GM06990 (cell line): Measurements from ENCODE around the gene TM4SF20.

Experiments used
- DNase-seq: peaks from one replicate; pipeline ENCODE4 v3.0.0-alpha.2; 2011; ENCODE audit not compliant: insufficient read length; ENCODE audit errors: extremely low read depth
- H3K27me3 ChIP-seq: replicated peaks from 2 replicates; pipeline ENCODE4 v1.6.0; 2011; ENCODE audit warnings: low read length; ENCODE audit not compliant: control insufficient read depth, insufficient read depth
- H3K36me3 ChIP-seq: 2 replicates; pipeline ENCODE4 v1.5.1; 2011; ENCODE audit warnings: low read length; ENCODE audit not compliant: control insufficient read depth, insufficient read depth
- H3K4me3 ChIP-seq: replicated peaks from 2 replicates; pipeline ENCODE4 v1.5.1; 2011; ENCODE audit warnings: low read depth, mild to moderate bottlenecking, control low read depth, low read length
- CTCF ChIP-seq: IDR thresholded peaks from 2 replicates; pipeline ENCODE4 v1.5.1; 2011; ENCODE audit warnings: low read length, control low read depth, mild to moderate bottlenecking, inconsistent platforms; ENCODE audit not compliant: insufficient read depth, poor library complexity, severe bottlenecking

TM4SF20 gene

GRCh38 chr2:227379095-227379494, at the start of gene TM4SF20:
Gene TM4SF20, minus strand, starts transcription at chr2:227379306. Its CDS starts 38 bp downstream, at chr2:227379268.
- Histone ChIP-seq H3K4me3 (no peak within 1 kb of the TSS), H3K36me3 (no peaks in the 10 kb centered on the region), H3K27me3 (no peaks in the 10 kb centered on the region)
- no peak for TF ChIP-seq CTCF
- no peak for DNase-seq

GRCh38 chr2:227428731-227429285, 49.7 kb upstream of the TM4SF20 start:
- TF ChIP-seq CTCF = no peak
- no peak for DNase-seq
- no peaks in the 10 kb centered on the region for H3K36me3 ChIP-seq
- no peak overlapping the region for H3K4me3 ChIP-seq
- no peaks in the 10 kb centered on the region for H3K27me3 ChIP-seq

- Histone ChIP-seq H3K4me3 (no peak overlapping the region), H3K27me3 (no peaks in the 10 kb centered on the region), H3K36me3 (no peaks in the 10 kb centered on the region)
- no peak for TF ChIP-seq CTCF
- no peak for DNase-seq
Measured at GRCh38 chr2:227423656-227424499, 44.8 kb upstream of the TM4SF20 start.

- no peak overlapping the region for H3K4me3 ChIP-seq
- DNase-seq = no peak
- no peaks in the 10 kb centered on the region for H3K36me3 ChIP-seq
- no peaks in the 10 kb centered on the region for H3K27me3 ChIP-seq
- TF ChIP-seq CTCF = no peak
Measured at GRCh38 chr2:227420087-227421052, 41.3 kb upstream of the TM4SF20 start.

- H3K27me3 ChIP-seq = no peaks in the 10 kb centered on the region
- TF ChIP-seq CTCF = no peak
- no peak overlapping the region for H3K4me3 ChIP-seq
- DNase-seq = no peak
- no peaks in the 10 kb centered on the region for H3K36me3 ChIP-seq
Measured at GRCh38 chr2:227416701-227417100, 37.6 kb upstream of the TM4SF20 start.
